Measurements from ENCODE around the gene ZBTB22. TPM values are rescaled to one million over a fixed set of nuclear protein-coding genes. Genes with fewer than 3 reads are reported as not detected.
"Not testable (repeated sequence)": the region's sequence is repeated elsewhere in the genome, so short reads cannot be mapped to it uniquely, and the experiment has no call there.

ZBTB22 gene, protein sequence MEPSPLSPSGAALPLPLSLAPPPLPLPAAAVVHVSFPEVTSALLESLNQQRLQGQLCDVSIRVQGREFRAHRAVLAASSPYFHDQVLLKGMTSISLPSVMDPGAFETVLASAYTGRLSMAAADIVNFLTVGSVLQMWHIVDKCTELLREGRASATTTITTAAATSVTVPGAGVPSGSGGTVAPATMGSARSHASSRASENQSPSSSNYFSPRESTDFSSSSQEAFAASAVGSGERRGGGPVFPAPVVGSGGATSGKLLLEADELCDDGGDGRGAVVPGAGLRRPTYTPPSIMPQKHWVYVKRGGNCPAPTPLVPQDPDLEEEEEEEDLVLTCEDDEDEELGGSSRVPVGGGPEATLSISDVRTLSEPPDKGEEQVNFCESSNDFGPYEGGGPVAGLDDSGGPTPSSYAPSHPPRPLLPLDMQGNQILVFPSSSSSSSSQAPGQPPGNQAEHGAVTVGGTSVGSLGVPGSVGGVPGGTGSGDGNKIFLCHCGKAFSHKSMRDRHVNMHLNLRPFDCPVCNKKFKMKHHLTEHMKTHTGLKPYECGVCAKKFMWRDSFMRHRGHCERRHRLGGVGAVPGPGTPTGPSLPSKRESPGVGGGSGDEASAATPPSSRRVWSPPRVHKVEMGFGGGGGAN
- total RNA-seq: 10 to 100 TPM; 17.9 to 30.3 (median 26.3) TPM

DNA sequence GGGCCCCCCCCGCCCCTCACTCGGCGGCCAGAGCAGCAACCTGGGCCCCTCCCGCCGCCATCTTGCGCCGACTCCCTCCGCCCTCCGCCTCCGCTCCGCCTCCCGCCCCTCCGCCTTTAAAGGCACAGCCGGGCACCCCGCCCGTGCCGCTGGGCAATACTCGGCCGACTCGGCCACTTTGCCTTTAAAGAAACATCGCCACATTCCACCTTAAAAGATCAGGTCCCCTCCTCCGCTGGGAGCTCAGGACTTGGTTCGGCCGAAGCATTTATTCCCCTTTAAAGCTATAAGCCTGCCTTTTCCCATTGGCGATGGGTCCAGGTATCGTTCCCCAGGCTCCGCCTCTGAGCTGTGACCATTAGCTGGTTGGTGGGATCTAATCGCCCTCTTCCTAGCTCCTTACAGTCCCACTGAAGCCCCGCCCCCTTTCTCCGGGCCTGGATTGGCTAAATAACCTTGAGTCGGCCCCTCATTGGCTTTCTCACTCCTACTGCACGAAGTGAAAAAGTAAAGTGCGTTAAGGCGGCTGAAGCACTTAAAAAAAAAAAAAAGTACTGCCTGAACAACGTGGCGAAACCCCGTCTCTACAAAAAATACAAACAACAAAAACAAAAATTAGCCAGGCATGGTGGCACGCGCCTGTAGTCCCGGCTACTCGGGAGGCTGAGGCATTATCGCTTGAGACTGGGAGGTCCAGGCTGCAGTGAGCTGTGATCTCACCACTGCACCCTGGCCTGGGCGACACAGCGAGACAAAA, at the start of gene ZBTB22:
ZBTB22 (minus strand) TSS at position 76 of the 757 bp plus-strand sequence. CDS start 828 bp downstream, outside the sequence.
- peaks cover 19 to 26% of the 10 kb centered on the region in 2 donors for H3K36me3 ChIP-seq
- peaks cover 25 to 55% of the 10 kb centered on the region in 2 donors for H3K4me1 ChIP-seq
- no peaks in the 10 kb centered on the region for H3K9me3 ChIP-seq
- 2 to 6% methylated on average over 20 to 35 of the region's 44 CpGs for WGBS, 2 donors
- intact Hi-C loops (cut with DNase I): no loop called here
- peak within 1 kb of the TSS in 2 of 3 donors; percentile 37 to 38 for H3K4me3 ChIP-seq (replicated peaks in 1 of 3)
- peak within 1 kb of the TSS; percentile 83 to 87 (median 85) for H3K27ac ChIP-seq
- DNase-seq: peak; percentile 100
- TF ChIP-seq POLR2A (IDR thresholded peaks at IDR 0.05): no peak
- TF ChIP-seq, protein P1, sequence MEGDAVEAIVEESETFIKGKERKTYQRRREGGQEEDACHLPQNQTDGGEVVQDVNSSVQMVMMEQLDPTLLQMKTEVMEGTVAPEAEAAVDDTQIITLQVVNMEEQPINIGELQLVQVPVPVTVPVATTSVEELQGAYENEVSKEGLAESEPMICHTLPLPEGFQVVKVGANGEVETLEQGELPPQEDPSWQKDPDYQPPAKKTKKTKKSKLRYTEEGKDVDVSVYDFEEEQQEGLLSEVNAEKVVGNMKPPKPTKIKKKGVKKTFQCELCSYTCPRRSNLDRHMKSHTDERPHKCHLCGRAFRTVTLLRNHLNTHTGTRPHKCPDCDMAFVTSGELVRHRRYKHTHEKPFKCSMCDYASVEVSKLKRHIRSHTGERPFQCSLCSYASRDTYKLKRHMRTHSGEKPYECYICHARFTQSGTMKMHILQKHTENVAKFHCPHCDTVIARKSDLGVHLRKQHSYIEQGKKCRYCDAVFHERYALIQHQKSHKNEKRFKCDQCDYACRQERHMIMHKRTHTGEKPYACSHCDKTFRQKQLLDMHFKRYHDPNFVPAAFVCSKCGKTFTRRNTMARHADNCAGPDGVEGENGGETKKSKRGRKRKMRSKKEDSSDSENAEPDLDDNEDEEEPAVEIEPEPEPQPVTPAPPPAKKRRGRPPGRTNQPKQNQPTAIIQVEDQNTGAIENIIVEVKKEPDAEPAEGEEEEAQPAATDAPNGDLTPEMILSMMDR (IDR thresholded peaks at IDR 0.05): peak in 1 of 6 experiments; percentile 43
- H3K27me3 ChIP-seq: no peaks in the 10 kb centered on the region

DNA sequence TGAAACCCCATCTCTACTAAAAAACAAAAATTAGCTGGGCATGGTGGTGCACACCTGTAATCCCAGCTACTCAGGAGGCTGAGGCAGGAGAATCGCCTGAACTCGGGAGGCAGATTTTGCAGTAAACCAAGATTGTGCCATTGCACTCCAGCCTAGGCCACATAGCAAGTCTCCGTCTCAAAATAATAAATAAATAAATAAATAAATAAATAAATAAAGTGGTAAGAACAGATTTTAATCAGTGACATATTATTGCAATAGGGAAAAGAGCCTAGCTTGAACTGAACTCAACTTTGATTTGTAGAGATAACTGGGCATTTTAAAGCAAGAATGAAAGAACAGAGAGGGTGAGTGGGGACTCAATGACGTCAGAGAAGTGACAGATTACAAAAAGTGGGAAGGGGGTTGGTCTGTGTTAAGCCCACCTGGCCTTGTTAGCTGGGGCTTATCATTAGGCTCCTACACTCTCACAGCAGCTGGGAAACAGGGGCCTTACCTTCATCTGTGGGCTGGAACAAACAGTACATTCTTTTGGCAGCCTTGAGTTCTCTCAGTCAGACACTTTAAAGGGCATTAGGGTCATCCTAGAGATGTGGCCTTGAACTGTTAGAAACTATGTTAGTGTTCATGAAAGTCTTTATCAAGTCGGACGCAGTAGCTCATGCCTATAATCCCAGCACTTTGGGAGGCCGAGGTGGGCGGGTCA, 49.6 kb upstream of the ZBTB22 start:
- intact Hi-C loops (cut with DNase I): no loop called here
- H3K27ac ChIP-seq: no peak overlapping the region
- H3K36me3 ChIP-seq: no peaks in the 10 kb centered on the region
- 85 to 89% methylated on average over 6 to 8 of the region's 8 CpGs for WGBS, 2 donors
- H3K4me3 ChIP-seq (replicated peaks in 1 of 3): no peak overlapping the region
- TF ChIP-seq, protein P1 (IDR thresholded peaks at IDR 0.05): no peak
- no peak for TF ChIP-seq POLR2A (IDR thresholded peaks at IDR 0.05)
- DNase-seq: no peak
- H3K9me3 ChIP-seq: no peaks in the 10 kb centered on the region
- H3K4me1 ChIP-seq: peaks cover 7 to 30% of the 10 kb centered on the region in 2 donors
- H3K27me3 ChIP-seq: no peaks in the 10 kb centered on the region

DNA sequence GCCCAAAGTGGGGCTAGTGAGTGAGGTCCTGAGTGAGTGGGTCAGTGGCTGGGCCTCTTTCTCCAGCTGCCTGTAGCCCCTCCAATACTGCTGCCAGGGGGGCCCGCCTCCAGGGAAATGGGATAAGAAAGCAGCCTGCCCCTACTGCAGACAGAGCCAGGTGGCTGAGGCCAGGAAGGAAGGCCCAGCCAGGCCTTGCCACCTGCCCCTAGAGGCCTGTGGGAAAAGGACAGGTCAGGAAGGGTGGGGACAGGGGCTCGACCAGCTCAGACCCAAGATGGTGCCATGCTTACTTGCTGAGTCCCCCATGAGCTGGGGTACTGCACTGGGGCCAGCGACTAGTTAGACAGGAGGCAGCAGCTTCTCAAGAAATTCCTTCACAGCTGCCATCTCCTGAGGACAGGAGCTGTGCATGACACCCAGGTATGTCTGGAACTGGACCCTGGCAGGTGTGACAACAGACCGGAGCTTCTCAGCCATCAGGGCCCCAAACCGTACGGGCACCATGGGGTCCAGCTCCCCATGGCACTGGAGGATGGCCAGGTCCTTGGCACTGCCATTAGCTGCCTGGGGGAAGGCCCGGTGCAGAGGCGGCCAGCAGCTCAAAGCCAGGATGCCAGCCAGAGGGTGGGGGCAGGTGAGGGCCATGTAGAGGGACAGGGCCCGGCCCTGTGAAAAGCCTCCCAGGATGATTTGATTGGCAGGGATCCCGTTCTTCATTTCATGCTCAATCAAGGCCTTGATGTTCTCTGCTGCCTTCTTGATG, 47.8 kb upstream of the ZBTB22 start:
- DNase-seq; H3K4me3 ChIP-seq (replicated peaks in 1 of 3); H3K27me3 ChIP-seq; intact Hi-C loops (cut with DNase I); H3K9me3 ChIP-seq; H3K36me3 ChIP-seq: not testable (repeated sequence)
- peak overlapping the region; percentile 60 to 70 (median 61) for H3K27ac ChIP-seq
- peaks cover 5 to 21% of the 10 kb centered on the region in 2 donors for H3K4me1 ChIP-seq
- WGBS, 2 donors: 79 to 81% methylated on average over 9 to 10 of the region's 10 CpGs

DNA sequence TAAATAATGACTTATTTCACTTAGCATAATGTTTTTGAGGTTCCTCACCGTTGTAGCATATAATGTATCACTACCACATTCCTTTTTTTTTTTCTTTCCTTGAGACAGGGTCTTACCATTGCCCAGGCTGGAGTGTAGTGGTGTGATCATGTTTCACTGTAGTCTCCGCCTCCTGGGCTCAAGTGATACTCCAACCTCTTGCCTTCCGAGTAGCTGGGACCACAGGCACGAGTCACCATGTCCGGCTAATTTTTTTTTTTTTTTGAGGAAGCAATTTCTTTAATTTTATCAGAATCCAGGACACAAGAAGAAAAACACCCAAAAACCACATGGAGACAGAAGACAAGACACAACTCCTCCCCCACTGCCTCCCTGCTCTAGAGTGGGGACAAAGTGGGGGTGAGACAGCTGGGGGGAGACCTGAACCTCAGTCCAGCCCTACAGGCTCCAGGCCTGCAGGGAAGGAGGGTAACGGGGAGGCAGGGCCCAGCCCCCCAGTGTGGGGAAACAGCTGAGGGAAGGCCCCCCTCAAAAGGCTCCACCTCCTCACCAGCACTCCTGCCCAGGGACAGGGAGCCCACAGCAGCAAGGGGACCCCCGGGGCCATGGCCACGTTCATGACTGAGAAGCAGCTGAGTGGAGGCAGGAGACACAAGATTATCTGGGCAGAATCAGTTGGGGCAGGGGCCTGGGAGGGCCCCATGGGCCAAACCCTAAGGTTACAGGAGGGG, 47.1 kb upstream of the ZBTB22 start:
- H3K9me3 ChIP-seq; H3K36me3 ChIP-seq; H3K27me3 ChIP-seq; intact Hi-C loops (cut with DNase I); H3K4me3 ChIP-seq (replicated peaks in 1 of 3): not testable (repeated sequence)
- TF ChIP-seq POLR2A (IDR thresholded peaks at IDR 0.05): peak in 1 of 2 donors; percentile 47
- H3K4me1 ChIP-seq: peaks cover 5 to 21% of the 10 kb centered on the region in 2 donors
- DNase-seq: peak; percentile 88
- H3K27ac ChIP-seq: peak overlapping the region; percentile 60 to 70 (median 61)
- 14 to 17% methylated on average over 5 to 7 of the region's 8 CpGs for WGBS, 2 donors

DNA sequence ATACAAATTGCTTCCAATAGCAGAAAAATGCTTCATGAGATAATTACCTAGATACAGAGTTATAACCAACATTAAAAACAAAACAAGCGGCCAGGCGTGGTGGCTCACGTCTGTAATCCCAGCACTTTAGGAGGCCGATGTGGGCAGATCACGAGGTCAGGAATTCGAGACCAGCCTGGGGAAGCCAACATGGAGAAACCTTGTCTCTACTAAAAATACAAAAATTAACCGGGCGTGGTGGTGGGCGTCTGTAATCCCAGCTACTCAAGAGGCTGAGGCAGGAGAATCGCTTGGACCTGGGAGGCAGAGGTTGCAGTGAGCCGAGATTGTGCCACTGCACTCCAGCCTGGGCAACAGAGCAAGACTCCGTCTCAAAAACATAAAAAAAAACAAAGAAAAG, 45.9 kb upstream of the ZBTB22 start:
- H3K27ac ChIP-seq; intact Hi-C loops (cut with DNase I); DNase-seq; H3K27me3 ChIP-seq; H3K36me3 ChIP-seq; H3K9me3 ChIP-seq; H3K4me3 ChIP-seq (replicated peaks in 1 of 3): not testable (repeated sequence)
- H3K4me1 ChIP-seq: peaks cover 5 to 21% of the 10 kb centered on the region in 2 donors
- WGBS, 2 donors: 48 to 55% methylated on average over 12 of the region's 12 CpGs
